Central memory CD8-positive, alpha-beta T cell (primary cell): ENCODE measurements around the gene RBM44.

Source experiments
- ATAC-seq: fragments of 150-1000 bp; cut with Tn5 transposase; replicated peaks from 2 replicates; pipeline ENCODE4 v1.10.0; 2022; ENCODE audit warnings: mild to moderate bottlenecking, moderate FRiP score, moderate number of reproducible peaks; ENCODE audit not compliant: poor library complexity, severe bottlenecking; ENCODE audit errors: extremely low read depth
- DNase-seq, 2 donors: peaks; one replicate each; pipeline ENCODE4 v3.0.0; 2021; ENCODE audit warnings: low spot score in 2 of 2
- H3K27ac Mint-ChIP-seq: one replicate; pipeline ENCODE4 v1.8.0; 2022; ENCODE audit warnings: low read depth, mild to moderate bottlenecking, moderate library complexity, mixed read lengths
- H3K27me3 Mint-ChIP-seq: one replicate; pipeline ENCODE4 v1.8.0; 2022; ENCODE audit warnings: mixed read lengths
- H3K36me3 Mint-ChIP-seq: one replicate; pipeline ENCODE4 v1.8.0; 2022; ENCODE audit warnings: mild to moderate bottlenecking, moderate library complexity, mixed read lengths; ENCODE audit not compliant: insufficient read depth
- H3K4me1 Mint-ChIP-seq: one replicate; pipeline ENCODE4 v1.8.0; 2022; ENCODE audit warnings: mixed read lengths
- H3K4me3 Mint-ChIP-seq: one replicate; pipeline ENCODE4 v1.8.0; 2022; ENCODE audit warnings: mild to moderate bottlenecking, moderate library complexity, mixed read lengths
- H3K9me3 Mint-ChIP-seq: one replicate; pipeline ENCODE4 v1.8.0; 2022; ENCODE audit warnings: mixed read lengths

RBM44 gene

DNA sequence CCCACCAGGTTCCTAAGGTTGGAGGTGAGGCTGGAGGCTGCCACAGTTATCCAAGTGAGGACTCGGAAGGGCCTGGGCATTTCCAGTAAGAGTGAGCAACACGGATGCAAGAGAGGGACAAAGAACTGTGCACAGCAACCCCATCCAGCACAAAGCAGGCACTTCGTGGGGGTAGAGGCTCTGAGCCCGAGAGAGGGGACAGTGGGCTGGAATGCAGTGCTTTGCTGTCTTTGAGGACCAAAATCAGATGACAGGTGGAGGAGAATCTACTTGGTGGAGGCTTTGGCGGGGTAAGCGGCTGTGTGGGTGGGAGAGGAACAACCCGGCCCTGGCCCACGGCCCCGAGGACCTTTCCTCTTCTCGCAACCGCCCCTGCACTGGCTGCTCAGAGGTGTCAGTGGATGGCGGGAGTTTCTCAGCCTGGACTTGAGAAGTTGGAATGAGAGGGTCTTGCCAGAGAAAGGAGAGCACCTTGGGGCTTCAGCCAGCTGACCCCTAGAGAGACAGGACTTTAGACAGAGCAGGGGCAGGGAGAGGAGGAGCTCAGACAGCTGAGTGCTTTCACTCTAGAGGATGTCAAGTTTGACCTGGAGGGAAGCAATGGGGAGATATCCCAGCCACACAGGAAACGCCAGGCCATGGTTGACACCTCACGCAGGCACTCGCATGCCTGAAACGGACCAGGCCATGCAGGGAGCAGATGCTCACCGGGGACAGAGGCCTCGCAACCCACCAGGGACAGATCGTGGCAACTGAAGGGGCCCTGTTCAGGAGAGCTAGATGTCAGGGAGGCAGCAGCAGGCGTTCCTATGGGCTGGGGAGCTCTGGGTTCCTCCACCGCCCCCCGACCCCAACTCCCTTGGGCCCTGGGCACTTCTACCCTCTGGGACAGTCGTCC lies 72.4 kb downstream of the RBM44 start:
- ATAC-seq = no peak
- H3K36me3 Mint-ChIP-seq = no peaks in the 10 kb centered on the region
- DNase-seq = no peak
- H3K4me3 Mint-ChIP-seq = no peak overlapping the region
- peaks cover 77% of the 10 kb centered on the region for H3K27me3 Mint-ChIP-seq
- H3K27ac Mint-ChIP-seq = no peak overlapping the region
- H3K4me1 Mint-ChIP-seq = no peaks in the 10 kb centered on the region
- H3K9me3 Mint-ChIP-seq = no peaks in the 10 kb centered on the region

GRCh38 chr2:237872178-237872887 lies 73.8 kb downstream of the RBM44 start:
- H3K36me3 Mint-ChIP-seq = peaks cover 3% of the 10 kb centered on the region
- ATAC-seq (no peak), DNase-seq (no peak)
- H3K4me1 Mint-ChIP-seq = no peaks in the 10 kb centered on the region
- peaks cover 65% of the 10 kb centered on the region for H3K27me3 Mint-ChIP-seq
- no peak overlapping the region for H3K27ac Mint-ChIP-seq
- no peak overlapping the region for H3K4me3 Mint-ChIP-seq
- H3K9me3 Mint-ChIP-seq = no peaks in the 10 kb centered on the region

DNA sequence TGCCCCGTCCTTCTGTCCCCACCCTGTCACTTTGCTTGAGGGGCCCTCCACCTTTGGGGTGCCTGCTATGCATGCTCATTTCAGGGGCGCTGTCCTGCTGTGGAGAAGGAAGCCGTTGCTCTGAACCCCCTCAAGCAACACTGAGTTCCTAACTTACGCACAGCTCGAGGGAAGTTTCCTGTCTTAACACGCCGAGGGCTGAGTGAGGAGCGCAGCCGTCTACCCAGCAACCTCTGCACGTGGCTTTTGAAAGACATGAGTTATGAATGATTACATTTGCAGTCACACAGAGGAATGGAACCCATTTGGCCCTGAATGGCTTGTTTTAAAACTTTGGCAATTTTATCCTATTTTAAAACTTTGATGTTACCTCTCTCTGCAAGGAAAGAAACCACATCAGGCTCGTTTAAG lies 74.8 kb downstream of the RBM44 start:
- Mint-ChIP-seq H3K27me3 (peaks cover 59% of the 10 kb centered on the region), H3K27ac (no peak overlapping the region), H3K36me3 (peaks cover 4% of the 10 kb centered on the region), H3K9me3 (no peaks in the 10 kb centered on the region), H3K4me3 (no peak overlapping the region), H3K4me1 (no peaks in the 10 kb centered on the region)
- DNase-seq (no peak), ATAC-seq (no peak)

GRCh38 chr2:237873897-237874551 lies 75.4 kb downstream of the RBM44 start:
- H3K36me3 Mint-ChIP-seq = peaks cover 4% of the 10 kb centered on the region
- H3K27me3 Mint-ChIP-seq = peaks cover 53% of the 10 kb centered on the region
- no peak for ATAC-seq

DNA sequence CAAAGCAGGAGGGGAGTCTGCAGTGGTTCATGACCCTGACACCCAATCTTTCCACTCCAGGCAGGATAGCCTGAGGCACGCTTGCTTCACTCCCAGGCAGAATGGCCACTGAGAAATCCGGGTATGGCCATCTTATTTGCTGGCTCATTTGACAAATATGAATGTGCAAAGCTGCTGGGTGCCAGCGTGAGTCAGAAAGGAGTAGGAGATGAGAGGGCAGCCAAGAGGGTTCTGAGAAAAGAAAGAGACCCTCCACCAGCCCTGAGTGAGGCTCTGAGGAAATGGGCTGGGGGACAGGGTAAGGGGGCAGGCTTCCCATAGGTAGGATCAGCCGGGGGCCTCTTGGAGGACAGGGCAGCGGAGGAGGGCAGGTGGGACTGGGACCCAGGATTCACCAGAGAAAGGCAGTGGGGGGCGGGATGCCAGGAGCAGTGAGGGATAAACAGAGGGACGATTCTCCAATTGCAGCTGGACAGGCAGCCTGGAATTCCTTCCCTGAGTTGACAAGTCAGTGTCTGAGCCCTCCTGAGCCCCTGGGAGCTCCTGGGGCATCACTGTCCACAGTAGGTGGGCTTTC lies 76.1 kb downstream of the RBM44 start:
- no peaks in the 10 kb centered on the region for H3K4me1 Mint-ChIP-seq
- no peak for ATAC-seq
- peaks cover 46% of the 10 kb centered on the region for H3K27me3 Mint-ChIP-seq
- H3K9me3 Mint-ChIP-seq = no peaks in the 10 kb centered on the region
- H3K36me3 Mint-ChIP-seq = peaks cover 4% of the 10 kb centered on the region
- DNase-seq = no peak
- H3K27ac Mint-ChIP-seq = no peak overlapping the region
- no peak overlapping the region for H3K4me3 Mint-ChIP-seq

More at GRCh38 chr2:237873897-237874551, 75.4 kb downstream of the RBM44 start:
- no peaks in the 10 kb centered on the region for H3K4me1 Mint-ChIP-seq
- H3K9me3 Mint-ChIP-seq = no peaks in the 10 kb centered on the region
- no peak overlapping the region for H3K27ac Mint-ChIP-seq
- no peak overlapping the region for H3K4me3 Mint-ChIP-seq
- no peak for DNase-seq

DNA sequence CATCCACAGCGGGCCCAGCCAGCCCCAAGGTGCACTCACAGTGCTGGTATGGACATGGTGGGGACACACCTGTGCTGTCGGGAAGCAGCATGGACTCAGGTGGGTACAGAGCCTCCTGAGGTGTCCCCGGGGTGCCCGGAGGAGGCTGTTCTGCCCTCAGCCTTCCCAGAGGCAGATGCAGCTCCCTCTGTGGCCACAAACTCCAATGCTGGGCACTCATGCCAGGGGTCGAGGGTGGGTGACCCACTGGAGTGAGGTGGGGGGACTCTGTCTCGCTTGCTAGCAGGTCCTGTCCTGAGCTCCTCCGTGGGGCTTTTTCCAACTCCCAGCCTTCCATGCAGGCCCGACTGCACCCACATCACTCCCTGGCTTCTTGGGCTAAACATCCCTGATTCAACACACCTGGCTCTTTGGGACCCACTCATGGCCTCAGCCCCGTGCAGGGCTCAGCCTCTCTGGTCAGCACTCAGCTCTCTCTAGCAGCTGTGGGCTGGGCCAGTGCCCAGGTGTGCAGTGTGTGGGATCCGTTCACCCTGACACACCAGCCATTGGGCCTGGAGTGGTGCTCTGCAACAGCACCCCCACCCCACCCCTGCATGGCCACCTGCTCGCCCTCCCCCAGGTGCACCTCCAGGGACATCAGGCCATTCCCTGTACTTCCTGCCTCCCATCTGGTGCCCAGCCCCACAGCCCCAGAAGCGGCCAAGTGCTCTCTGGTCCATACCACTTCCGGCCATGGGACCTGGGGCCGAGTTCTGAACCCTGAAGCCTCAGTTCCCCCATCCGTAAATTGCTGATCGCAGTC lies 76.9 kb downstream of the RBM44 start:
- no peak for ATAC-seq
- Mint-ChIP-seq H3K27ac (no peak overlapping the region), H3K4me3 (no peak overlapping the region), H3K9me3 (no peaks in the 10 kb centered on the region), H3K27me3 (peaks cover 39% of the 10 kb centered on the region), H3K36me3 (peaks cover 4% of the 10 kb centered on the region), H3K4me1 (no peaks in the 10 kb centered on the region)
- DNase-seq = no peak

DNA sequence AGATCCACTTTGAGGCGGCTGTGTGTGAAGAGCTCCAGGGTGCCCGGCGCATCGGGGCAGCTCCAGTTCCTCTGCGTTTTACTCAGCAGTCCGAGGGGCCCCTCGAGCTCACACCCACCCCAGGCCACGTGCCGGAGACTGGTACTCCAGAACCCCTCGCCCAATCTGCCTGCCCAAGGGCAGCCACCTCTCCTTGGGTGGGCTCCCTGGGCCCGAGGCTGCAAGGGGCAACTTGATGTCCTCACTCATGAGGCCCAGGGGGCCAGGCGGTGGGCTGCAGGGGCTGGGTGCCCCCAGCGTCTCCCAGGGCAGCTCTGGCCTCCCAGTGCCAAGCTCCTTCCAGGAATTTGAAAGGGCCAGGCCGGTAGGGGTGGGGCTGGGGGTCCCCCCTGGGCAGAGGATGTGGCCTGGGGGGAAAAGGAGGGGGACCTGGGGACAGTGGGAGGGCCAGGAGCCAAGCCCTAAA lies 77.5 kb downstream of the RBM44 start:
- Mint-ChIP-seq H3K9me3 (no peaks in the 10 kb centered on the region), H3K27me3 (peaks cover 32% of the 10 kb centered on the region)

DNA sequence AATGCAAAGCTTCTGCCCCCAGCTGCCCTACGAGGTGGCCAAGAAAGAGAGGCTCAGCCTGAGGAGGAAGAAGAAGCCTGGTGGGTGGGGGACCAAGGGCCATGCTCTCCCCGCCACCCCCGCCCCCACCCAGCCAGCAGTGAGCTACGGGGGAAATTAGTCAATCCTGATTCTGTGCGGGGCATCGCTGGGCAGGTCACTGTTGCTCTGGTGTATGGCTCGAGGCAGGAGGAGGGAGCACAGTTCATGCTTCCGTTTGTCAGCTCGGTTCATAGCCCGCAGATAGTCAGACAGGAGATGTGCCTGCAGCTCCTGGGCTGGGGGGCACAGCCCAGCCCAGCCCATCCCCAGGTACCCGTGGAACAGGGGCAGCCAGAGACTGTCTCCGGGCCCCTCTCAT lies 78.0 kb downstream of the RBM44 start:
- ATAC-seq (no peak), DNase-seq (no peak)
- no peaks in the 10 kb centered on the region for H3K9me3 Mint-ChIP-seq
- peaks cover 28% of the 10 kb centered on the region for H3K27me3 Mint-ChIP-seq
- peaks cover 4% of the 10 kb centered on the region for H3K36me3 Mint-ChIP-seq
- no peaks in the 10 kb centered on the region for H3K4me1 Mint-ChIP-seq
- no peak overlapping the region for H3K27ac Mint-ChIP-seq
- H3K4me3 Mint-ChIP-seq = no peak overlapping the region

More for the DNA sequence above, 77.5 kb downstream of the RBM44 start:
- DNase-seq (no peak), ATAC-seq (no peak)
- Mint-ChIP-seq H3K36me3 (peaks cover 4% of the 10 kb centered on the region), H3K4me1 (no peaks in the 10 kb centered on the region), H3K4me3 (no peak overlapping the region), H3K27ac (no peak overlapping the region)

DNA sequence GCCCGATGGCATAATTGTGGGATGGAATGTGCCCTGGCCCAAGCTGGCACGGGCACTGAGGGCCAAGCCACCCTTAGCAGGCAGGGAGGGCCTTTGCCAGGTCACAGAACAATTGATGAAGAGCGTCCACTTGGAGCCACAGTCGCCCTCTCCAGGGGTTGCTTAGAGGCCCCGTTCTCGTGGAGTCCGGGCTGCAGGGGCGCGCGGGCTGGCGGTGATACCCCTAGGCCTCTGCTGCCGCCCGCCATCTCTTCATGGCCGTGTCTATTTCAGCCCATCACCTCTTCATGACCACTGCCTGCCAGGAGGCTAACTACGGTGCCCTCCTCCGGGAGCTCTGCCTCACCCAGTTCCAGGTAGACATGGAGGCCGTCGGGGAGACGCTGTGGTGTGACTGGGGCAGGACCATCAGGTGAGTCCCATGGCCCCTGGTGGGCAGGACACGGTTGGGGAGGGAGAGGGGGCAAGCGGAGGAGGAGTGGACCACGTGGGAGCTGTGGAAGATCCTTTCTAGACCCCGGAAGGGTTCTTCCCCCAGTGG lies 78.4 kb downstream of the RBM44 start:
- Mint-ChIP-seq H3K36me3 (peaks cover 4% of the 10 kb centered on the region), H3K27ac (no peak overlapping the region), H3K4me3 (no peak overlapping the region), H3K4me1 (no peaks in the 10 kb centered on the region), H3K9me3 (no peaks in the 10 kb centered on the region), H3K27me3 (peaks cover 23% of the 10 kb centered on the region)
- no peak for DNase-seq
- no peak for ATAC-seq

DNA sequence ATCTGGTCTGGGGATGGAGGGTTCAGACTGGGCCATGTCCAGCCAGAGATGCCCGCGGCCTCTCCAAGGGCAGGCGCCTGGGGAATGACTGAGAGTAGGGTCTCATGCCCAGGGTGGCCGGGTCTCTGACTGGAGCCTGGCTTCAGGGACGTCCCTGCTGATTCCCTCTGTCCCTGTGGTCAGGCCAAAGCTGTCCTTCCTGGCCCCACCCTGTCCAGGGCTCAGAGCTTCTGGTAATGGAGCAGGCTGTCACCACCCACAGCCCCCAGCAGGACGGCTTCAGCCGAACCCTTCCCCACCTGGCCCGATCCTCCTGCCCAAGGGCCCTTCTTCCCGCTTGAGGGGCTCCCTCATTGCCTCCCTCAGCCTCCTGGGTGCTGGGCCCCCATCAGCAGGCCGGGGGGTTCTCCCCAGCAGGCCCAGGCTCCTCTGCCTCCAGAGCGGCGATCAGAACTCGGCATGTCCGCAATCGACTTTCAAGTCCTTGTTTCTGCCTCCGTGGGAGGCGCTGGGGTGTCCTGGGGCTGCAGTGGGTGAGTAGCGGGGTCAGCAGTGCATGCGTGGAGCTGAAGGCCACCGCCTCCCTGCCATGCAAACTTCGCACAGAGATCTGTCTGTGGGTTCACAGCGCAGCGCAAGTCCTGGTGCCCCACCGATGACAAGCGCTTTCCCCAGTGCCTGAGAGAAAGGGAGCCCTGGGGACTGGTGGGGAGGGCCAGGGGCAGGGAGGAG lies 79.2 kb downstream of the RBM44 start:
- Mint-ChIP-seq H3K4me3 (no peak overlapping the region), H3K4me1 (no peaks in the 10 kb centered on the region), H3K36me3 (peaks cover 4% of the 10 kb centered on the region), H3K27ac (no peak overlapping the region), H3K9me3 (no peaks in the 10 kb centered on the region), H3K27me3 (peaks cover 18% of the 10 kb centered on the region)
- ATAC-seq (no peak), DNase-seq (no peak)

DNA sequence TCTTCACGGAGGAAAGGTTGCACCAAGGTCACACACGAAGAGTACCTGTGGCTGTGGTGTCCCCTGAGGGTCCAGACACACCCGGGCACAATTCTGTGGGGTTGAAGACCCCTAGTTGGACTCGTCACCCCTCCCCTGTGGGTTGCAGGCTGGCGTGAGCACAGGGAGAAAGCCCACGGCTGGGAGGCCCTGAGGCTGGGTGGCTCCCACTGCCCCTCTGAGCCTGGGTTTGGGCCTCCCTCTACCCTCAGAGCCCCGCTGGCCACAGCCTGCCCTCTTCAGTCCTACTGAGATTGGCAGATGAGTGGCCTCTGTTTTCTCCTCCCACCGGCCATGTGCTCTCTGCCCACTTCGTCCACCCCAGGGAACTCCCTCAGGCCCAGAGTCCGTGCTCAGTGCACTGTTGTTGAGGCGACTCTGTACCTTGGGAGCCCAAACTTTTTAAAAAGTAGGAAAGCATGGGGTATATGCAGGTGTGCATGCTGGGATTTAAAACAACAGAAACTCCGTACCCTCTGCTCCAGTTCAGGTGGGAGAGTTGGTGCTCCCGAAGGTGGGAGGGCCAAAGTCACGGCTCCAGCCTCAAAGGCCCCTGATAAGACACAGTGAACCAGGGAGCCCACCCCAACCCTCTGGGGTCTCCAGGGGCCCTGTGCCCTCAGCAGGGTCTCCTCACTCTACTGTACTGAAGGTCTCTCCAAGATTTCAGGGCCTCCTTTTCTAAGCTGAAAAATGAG lies 79.9 kb downstream of the RBM44 start:
- Mint-ChIP-seq H3K4me1 (no peaks in the 10 kb centered on the region), H3K27ac (no peak overlapping the region), H3K36me3 (peaks cover 4% of the 10 kb centered on the region), H3K4me3 (no peak overlapping the region), H3K9me3 (no peaks in the 10 kb centered on the region), H3K27me3 (peaks cover 16% of the 10 kb centered on the region)
- ATAC-seq (no peak), DNase-seq (no peak)
